Panc1 (cell line): ENCODE data around the gene EPS8L1. TPM values are rescaled to one million over a fixed set of nuclear protein-coding genes. Genes with fewer than 3 reads are reported as not detected.

Source experiments
- ATAC-seq: fragments of 200-7000 bp; cut with Tn5 transposase; 2 replicates; pipeline ENCODE4 v1.9.1; 2020; ENCODE audit warnings: mild to moderate bottlenecking, moderate library complexity
- BruUV-seq: library from RNA; stranded (reverse); fragments of 400-500 nt; replicated peaks from 2 replicates; lab custom pipeline; 2021; lab: Mats Ljungman, UMichigan
- CTCF ChIA-PET: fragments of 300-600 bp; sonication (Branson Sonifier 250); formaldehyde crosslinking; loops from one replicate; lab custom pipeline; 2022; ENCODE audit warnings: antibody characterized with exemption; lab: Charles Lee
- POLR2A ChIA-PET: fragments of 300-600 bp; sonication (Branson Sonifier 250); formaldehyde crosslinking; loops from one replicate; lab custom pipeline; 2022; ENCODE audit warnings: antibody characterized with exemption; lab: Charles Lee
- DNase-seq: peaks from one replicate; pipeline ENCODE4 v3.0.0-alpha.2; 2010; ENCODE audit warnings: low read depth, low spot score
- H3K27ac ChIP-seq: 2 replicates; pipeline ENCODE4 v1.5.1; 2011; ENCODE audit warnings: mild to moderate bottlenecking, low read length, inconsistent platforms
- H3K27me3 ChIP-seq: fragments of 200-500 bp; sonication (Bioruptor generic); 2 replicates; pipeline ENCODE4 v1.6.0; 2014; ENCODE audit warnings: low read length, inconsistent platforms; ENCODE audit not compliant: control insufficient read depth, insufficient read depth
- H3K36me3 ChIP-seq: fragments of 200-500 bp; sonication (Bioruptor generic); 2 replicates; pipeline ENCODE4 v1.5.1; 2014; ENCODE audit warnings: inconsistent platforms, mild to moderate bottlenecking, low read length, moderate library complexity; ENCODE audit not compliant: control insufficient read depth, insufficient read depth
- H3K4me1 ChIP-seq: 2 replicates; pipeline ENCODE4 v1.5.1; 2011; ENCODE audit warnings: inconsistent platforms, mild to moderate bottlenecking, low read length, moderate library complexity; ENCODE audit not compliant: control insufficient read depth, insufficient read depth
- H3K4me3 ChIP-seq, 2 experiments: 2 replicates each; pipeline ENCODE4 v1.5.1; 2011 to 2012; ENCODE audit warnings: low read depth in 2 of 2, low read length in 2 of 2, mild to moderate bottlenecking in 2 of 2, inconsistent platforms in 1 of 2, moderate library complexity in 1 of 2
- H3K9me3 ChIP-seq: fragments of 200-500 bp; sonication (Bioruptor generic); 2 replicates; pipeline ENCODE4 v1.5.1; 2014; ENCODE audit warnings: low read depth, mild to moderate bottlenecking, inconsistent platforms, low read length, moderate library complexity; ENCODE audit not compliant: control insufficient read depth, insufficient read depth
- POLR2AphosphoS5 ChIP-seq: IDR thresholded peaks from 2 replicates; pipeline ENCODE4 v1.6.1; 2012; ENCODE audit warnings: mild to moderate bottlenecking, low read depth, low read length, moderate library complexity
- SIN3A ChIP-seq: IDR thresholded peaks from 2 replicates; pipeline ENCODE4 v1.6.1; 2012; ENCODE audit warnings: low read depth, mild to moderate bottlenecking, low read length, moderate library complexity, borderline replicate concordance; ENCODE audit not compliant: insufficient read depth
- TCF7L2 ChIP-seq: IDR thresholded peaks from 2 replicates; pipeline ENCODE4 v1.6.1; 2011; ENCODE audit warnings: mild to moderate bottlenecking, low read depth, low read length, inconsistent platforms
- in situ Hi-C: cut with HindIII; loops from 2 replicates; pipeline ENCODE4 v1.10.0; 2016; ENCODE audit warnings: low sequenced_read_pairs, low pct_unique_long_range_greater_than_20kb
- intact Hi-C: fragments of 100-400 bp; cut with micrococcal nuclease; formaldehyde crosslinking; loops from one replicate; pipeline ENCODE4 v1.10.0; 2022; ENCODE audit not compliant: unreplicated experiment
- total RNA-seq: library from RNA; stranded (reverse); gene quantifications from one replicate; pipeline ENCODE4 v1.2.1, GENCODE V29; 2021; ENCODE audit not compliant: unreplicated experiment
- TF ChIP-seq, protein P1 (sequence below), 2 experiments: IDR thresholded peaks; 2 replicates each; pipeline ENCODE4 v1.6.1; 2011 to 2012; ENCODE audit warnings: low read depth in 2 of 2, control low read depth in 1 of 2, low read length in 1 of 2, mild to moderate bottlenecking in 1 of 2, moderate library complexity in 1 of 2; ENCODE audit not compliant: insufficient read depth in 1 of 2
- TF ChIP-seq, protein P2 (sequence below): fragments of 450-650 bp; IDR thresholded peaks from 2 replicates; pipeline ENCODE4 v1.5.1; 2017; ENCODE audit warnings: mild to moderate bottlenecking

EPS8L1 gene
- total RNA-seq, 1 experiment from 2014 or later = 11.0 TPM

DNA sequence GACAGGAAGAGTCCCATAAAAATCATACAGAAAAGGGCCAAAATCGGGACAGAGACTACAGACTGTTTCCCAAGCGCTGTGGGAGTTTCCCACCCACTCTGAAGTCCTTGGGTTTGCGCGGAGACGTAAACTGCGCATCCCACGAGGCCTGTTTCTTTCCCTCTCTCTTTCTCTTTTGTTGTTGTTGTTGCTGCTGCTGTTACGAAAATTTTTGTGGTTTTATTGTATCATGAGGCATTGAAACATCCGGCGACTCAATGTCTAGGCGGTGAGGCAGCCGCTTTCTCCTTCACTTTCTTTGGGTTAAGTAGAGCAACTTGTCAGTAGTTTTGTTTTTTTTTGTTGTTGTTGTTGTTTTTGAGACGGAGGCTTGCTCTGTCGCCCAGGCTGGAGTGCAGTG is 43.4 kb downstream of the EPS8L1 start:
- in situ Hi-C loops (no loop called here), intact Hi-C loops (no loop called here)
- Histone ChIP-seq H3K27me3 (no peaks in the 10 kb centered on the region), H3K27ac (peak overlapping the region; percentile 90; the same call in 1 of the 2 replicates), H3K9me3 (no peaks in the 10 kb centered on the region), H3K36me3 (no peaks in the 10 kb centered on the region; the same call in 1 of the 2 replicates), H3K4me3 (no peak overlapping the region), H3K4me1 (peaks cover 23% of the 10 kb centered on the region)
- BruUV-seq = no TSS peak
- TF ChIP-seq TCF7L2 = no peak
- no peak for TF ChIP-seq POLR2AphosphoS5
- TF ChIP-seq, protein P1, sequence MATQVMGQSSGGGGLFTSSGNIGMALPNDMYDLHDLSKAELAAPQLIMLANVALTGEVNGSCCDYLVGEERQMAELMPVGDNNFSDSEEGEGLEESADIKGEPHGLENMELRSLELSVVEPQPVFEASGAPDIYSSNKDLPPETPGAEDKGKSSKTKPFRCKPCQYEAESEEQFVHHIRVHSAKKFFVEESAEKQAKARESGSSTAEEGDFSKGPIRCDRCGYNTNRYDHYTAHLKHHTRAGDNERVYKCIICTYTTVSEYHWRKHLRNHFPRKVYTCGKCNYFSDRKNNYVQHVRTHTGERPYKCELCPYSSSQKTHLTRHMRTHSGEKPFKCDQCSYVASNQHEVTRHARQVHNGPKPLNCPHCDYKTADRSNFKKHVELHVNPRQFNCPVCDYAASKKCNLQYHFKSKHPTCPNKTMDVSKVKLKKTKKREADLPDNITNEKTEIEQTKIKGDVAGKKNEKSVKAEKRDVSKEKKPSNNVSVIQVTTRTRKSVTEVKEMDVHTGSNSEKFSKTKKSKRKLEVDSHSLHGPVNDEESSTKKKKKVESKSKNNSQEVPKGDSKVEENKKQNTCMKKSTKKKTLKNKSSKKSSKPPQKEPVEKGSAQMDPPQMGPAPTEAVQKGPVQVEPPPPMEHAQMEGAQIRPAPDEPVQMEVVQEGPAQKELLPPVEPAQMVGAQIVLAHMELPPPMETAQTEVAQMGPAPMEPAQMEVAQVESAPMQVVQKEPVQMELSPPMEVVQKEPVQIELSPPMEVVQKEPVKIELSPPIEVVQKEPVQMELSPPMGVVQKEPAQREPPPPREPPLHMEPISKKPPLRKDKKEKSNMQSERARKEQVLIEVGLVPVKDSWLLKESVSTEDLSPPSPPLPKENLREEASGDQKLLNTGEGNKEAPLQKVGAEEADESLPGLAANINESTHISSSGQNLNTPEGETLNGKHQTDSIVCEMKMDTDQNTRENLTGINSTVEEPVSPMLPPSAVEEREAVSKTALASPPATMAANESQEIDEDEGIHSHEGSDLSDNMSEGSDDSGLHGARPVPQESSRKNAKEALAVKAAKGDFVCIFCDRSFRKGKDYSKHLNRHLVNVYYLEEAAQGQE (IDR thresholded peaks at IDR 0.05; ENCODE audit: insufficient read depth in 1 of 2, low read depth in 2 of 2, low read length in 1 of 2) = no peak
- ChIA-PET CTCF (no interaction called here), POLR2A (no interaction called here)
- DNase-seq (no peak), ATAC-seq (no peak)

DNA sequence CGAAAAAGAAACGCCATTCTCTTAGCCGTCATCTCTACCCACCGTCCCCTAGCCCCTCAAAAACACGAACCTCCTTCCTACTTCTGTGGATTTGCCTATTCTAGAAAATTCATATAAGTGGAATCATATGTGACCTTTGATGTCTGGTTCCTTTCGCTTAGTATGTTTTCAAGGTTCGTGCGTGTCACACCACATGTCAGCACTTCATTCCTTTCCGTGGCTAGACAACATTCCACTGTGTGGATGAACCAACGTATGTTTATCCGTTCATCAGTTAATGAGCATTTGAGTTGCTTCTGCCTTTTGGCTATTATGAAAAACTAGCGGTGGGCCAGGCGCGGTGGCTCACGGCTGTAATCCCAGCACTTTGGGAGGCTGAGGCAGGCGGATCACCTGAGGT is 55.8 kb downstream of the EPS8L1 start:
- TF ChIP-seq, protein P2, sequence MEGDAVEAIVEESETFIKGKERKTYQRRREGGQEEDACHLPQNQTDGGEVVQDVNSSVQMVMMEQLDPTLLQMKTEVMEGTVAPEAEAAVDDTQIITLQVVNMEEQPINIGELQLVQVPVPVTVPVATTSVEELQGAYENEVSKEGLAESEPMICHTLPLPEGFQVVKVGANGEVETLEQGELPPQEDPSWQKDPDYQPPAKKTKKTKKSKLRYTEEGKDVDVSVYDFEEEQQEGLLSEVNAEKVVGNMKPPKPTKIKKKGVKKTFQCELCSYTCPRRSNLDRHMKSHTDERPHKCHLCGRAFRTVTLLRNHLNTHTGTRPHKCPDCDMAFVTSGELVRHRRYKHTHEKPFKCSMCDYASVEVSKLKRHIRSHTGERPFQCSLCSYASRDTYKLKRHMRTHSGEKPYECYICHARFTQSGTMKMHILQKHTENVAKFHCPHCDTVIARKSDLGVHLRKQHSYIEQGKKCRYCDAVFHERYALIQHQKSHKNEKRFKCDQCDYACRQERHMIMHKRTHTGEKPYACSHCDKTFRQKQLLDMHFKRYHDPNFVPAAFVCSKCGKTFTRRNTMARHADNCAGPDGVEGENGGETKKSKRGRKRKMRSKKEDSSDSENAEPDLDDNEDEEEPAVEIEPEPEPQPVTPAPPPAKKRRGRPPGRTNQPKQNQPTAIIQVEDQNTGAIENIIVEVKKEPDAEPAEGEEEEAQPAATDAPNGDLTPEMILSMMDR = no peak
- TF ChIP-seq TCF7L2 (no peak), SIN3A (no peak), POLR2AphosphoS5 (no peak)
- TF ChIP-seq, protein P1 (IDR thresholded peaks at IDR 0.05; ENCODE audit: insufficient read depth in 1 of 2, low read depth in 2 of 2, low read length in 1 of 2) = no peak
- Histone ChIP-seq H3K36me3 (no peaks in the 10 kb centered on the region), H3K9me3 (no peaks in the 10 kb centered on the region), H3K4me1 (peaks cover 3% of the 10 kb centered on the region; the same call in 1 of the 2 replicates), H3K27me3 (no peaks in the 10 kb centered on the region), H3K4me3 (no peak overlapping the region), H3K27ac (no peak overlapping the region)
- no peak for DNase-seq
- ATAC-seq = no peak
- ChIA-PET POLR2A (no interaction called here), CTCF (no interaction called here)
- BruUV-seq = no TSS peak
- intact Hi-C loops (no loop called here), in situ Hi-C loops (no loop called here)
